Lung (tissue), 16 donors: ENCODE measurements around the gene MBTPS2. TPM values are rescaled to one million over a fixed set of nuclear protein-coding genes. Genes with fewer than 3 reads are reported as not detected.

ENCODE experiments used
- ATAC-seq: fragments of 200-7000 bp; cut with Tn5 transposase; one replicate; pipeline ENCODE4 v1.9.1; 2020; ENCODE audit warnings: moderate number of reproducible peaks; ENCODE audit not compliant: insufficient read depth, low FRiP score
- DNase-seq, 3 donors: peaks; one replicate each; pipeline ENCODE4 v3.0.0-alpha.2; 2013 to 2017
- H3K27ac ChIP-seq, 2 donors: one replicate each; pipeline ENCODE4 v1.5.1; 2013; ENCODE audit warnings: mild to moderate bottlenecking in 2 of 2, moderate library complexity in 2 of 2, control low read depth in 1 of 2, inconsistent platforms in 1 of 2, low read depth in 1 of 2, low read length in 1 of 2
- H3K27me3 ChIP-seq, 3 donors: one replicate each; pipeline ENCODE4 v1.5.1; 2013; ENCODE audit warnings: low read length in 2 of 3; ENCODE audit not compliant: control insufficient read depth in 3 of 3, insufficient read depth in 3 of 3
- H3K36me3 ChIP-seq, 4 donors: one replicate each; pipeline ENCODE4 v1.5.1; 2013; ENCODE audit warnings: low read length in 4 of 4, mild to moderate bottlenecking in 1 of 4, moderate library complexity in 1 of 4; ENCODE audit not compliant: control insufficient read depth in 4 of 4, insufficient read depth in 4 of 4
- H3K4me1 ChIP-seq, 5 donors: one replicate each; pipeline ENCODE4 v1.5.1; 2013; ENCODE audit warnings: low read length in 5 of 5, mild to moderate bottlenecking in 2 of 5, moderate library complexity in 1 of 5; ENCODE audit not compliant: control insufficient read depth in 5 of 5, insufficient read depth in 5 of 5
- H3K4me3 ChIP-seq: one replicate; pipeline ENCODE4 v1.5.1; 2013; ENCODE audit warnings: mild to moderate bottlenecking, control low read depth, moderate library complexity
- H3K9ac ChIP-seq, 2 donors: one replicate each; pipeline ENCODE4 v1.5.1; 2013; ENCODE audit warnings: low read length in 2 of 2, control low read depth in 1 of 2; ENCODE audit not compliant: insufficient read depth in 1 of 2
- H3K9me3 ChIP-seq, 4 donors: one replicate each; pipeline ENCODE4 v1.5.1; 2013; ENCODE audit warnings: low read length in 3 of 4, mild to moderate bottlenecking in 1 of 4, moderate library complexity in 1 of 4; ENCODE audit not compliant: control insufficient read depth in 4 of 4, insufficient read depth in 3 of 4
- CTCF ChIP-seq: IDR thresholded peaks from 2 replicates; pipeline ENCODE4 v1.5.1; 2012; ENCODE audit warnings: mild to moderate bottlenecking; ENCODE audit errors: control extremely low read depth, extremely low read depth
- WGBS, 2 donors: extraction: QIAGEN DNeasy Blood & Tissue Kit; methylation state at CpG; one replicate each; pipeline ENCODE4 v1.1.7; 2013; 5-methylcytosine and 5-hydroxymethylcytosine counted together
- long read RNA-seq, 5 donors: transcript quantifications; one replicate each; lab custom pipeline, GENCODE V29; 2026
- polyA plus RNA-seq, 2 donors: library from polyadenylated mRNA; stranded (reverse); fragments of 200-250 nt; gene quantifications; one replicate each; pipeline ENCODE4 v1.2.1, GENCODE V29; 2013
- total RNA-seq, 2 donors: library from RNA; depleted of rRNA in 1 of 2; stranded (reverse); fragments of >200 nt in 1 of 2; gene quantifications; one replicate each; pipeline ENCODE4 v1.2.1, GENCODE V29; 2014 to 2021
- donor health status: control.
- donor health status: control.
- donor health status: Bipolar disorder and iron deficiency.
- donor health status: healthy.
- donor health status: DM: yes; HTN: yes; CAD: no.

Gene MBTPS2
- total RNA-seq (10 to 100 TPM; 13.7 to 21.7 TPM), polyA plus RNA-seq (1 to 10 TPM; 2.0 to 7.1 TPM)
- long read RNA-seq, donor 1, full-length matches to known transcripts = 10 of 10 reads
- long read RNA-seq, donor 1, partial matches to known transcripts = 0 of 10 reads
- long read RNA-seq, donor 1, other reads (novel, unspliced or antisense) = 0 of 10 reads
- long read RNA-seq, donor 2, full-length matches to known transcripts = 3 of 3 reads
- long read RNA-seq, donor 2, partial matches to known transcripts = 0 of 3 reads
- long read RNA-seq, donor 2, other reads (novel, unspliced or antisense) = 0 of 3 reads
- long read RNA-seq, donor 3, full-length matches to known transcripts = 1 of 1 reads
- long read RNA-seq, donor 3, partial matches to known transcripts = 0 of 1 reads
- long read RNA-seq, donor 3, other reads (novel, unspliced or antisense) = 0 of 1 reads
- long read RNA-seq, donor 4, full-length matches to known transcripts = 3 of 3 reads
- long read RNA-seq, donor 4, partial matches to known transcripts = 0 of 3 reads
- long read RNA-seq, donor 4, other reads (novel, unspliced or antisense) = 0 of 3 reads
- long read RNA-seq, donor 5, full-length matches to known transcripts = 7 of 7 reads
- long read RNA-seq, donor 5, partial matches to known transcripts = 0 of 7 reads
- long read RNA-seq, donor 5, other reads (novel, unspliced or antisense) = 0 of 7 reads

- no peak for TF ChIP-seq CTCF
- 1 to 32% methylated on average over 33 to 61 of the region's 61 CpGs for WGBS, 2 donors
- DNase-seq (peak; percentile 89 to 94 (median 91)), ATAC-seq (peak; percentile 96)
- Histone ChIP-seq H3K27me3 (peaks cover 0 to 5% (median 0%) of the 10 kb centered on the region in 3 donors), H3K27ac (peak within 1 kb of the TSS; percentile 86 to 90), H3K9ac (peak within 1 kb of the TSS; percentile 73 to 88), H3K4me3 (peak within 1 kb of the TSS; percentile 72), H3K36me3 (no peaks in the 10 kb centered on the region), H3K4me1 (peaks cover 0 to 10% (median 2%) of the 10 kb centered on the region in 5 donors), H3K9me3 (peaks cover 0 to 3% (median 0%) of the 10 kb centered on the region in 4 donors)
Measured at GRCh38 chrX:21839334-21840192, at the start of gene MBTPS2. TSS of gene MBTPS2 (plus strand) at chrX:21839617. CDS start at chrX:21839735, 118 bp downstream.

GRCh38 chrX:21798677-21799219 lies 40.7 kb upstream of the MBTPS2 start:
- TF ChIP-seq CTCF = no peak
- H3K4me3 ChIP-seq = no peak overlapping the region
- H3K36me3 ChIP-seq = no peaks in the 10 kb centered on the region
- peaks cover 0 to 6% (median 0%) of the 10 kb centered on the region in 3 donors for H3K27me3 ChIP-seq
- DNase-seq (no peak), ATAC-seq (peak; percentile 77)
- H3K4me1 ChIP-seq = no peaks in the 10 kb centered on the region
- H3K27ac ChIP-seq = peak overlapping the region in 1 of 2 donors; percentile 74
- no peaks in the 10 kb centered on the region for H3K9me3 ChIP-seq
- WGBS, 2 donors = 77 to 85% methylated on average over 6 of the region's 6 CpGs
- H3K9ac ChIP-seq = no peak overlapping the region

- 73 to 82% methylated on average over 6 of the region's 6 CpGs for WGBS, 2 donors
- no peak overlapping the region for H3K9ac ChIP-seq
- H3K27me3 ChIP-seq = peaks cover 0 to 6% (median 0%) of the 10 kb centered on the region in 3 donors
- H3K4me3 ChIP-seq = no peak overlapping the region
- ATAC-seq (no peak), DNase-seq (no peak)
- H3K36me3 ChIP-seq = no peaks in the 10 kb centered on the region
- no peaks in the 10 kb centered on the region for H3K9me3 ChIP-seq
- peak overlapping the region in 1 of 2 donors; percentile 83 for H3K27ac ChIP-seq
- no peak for TF ChIP-seq CTCF
- H3K4me1 ChIP-seq = no peaks in the 10 kb centered on the region
Measured at GRCh38 chrX:21799767-21800166, 39.6 kb upstream of the MBTPS2 start.
